Activated CD8-positive, alpha-beta memory T cell treated with anti-CD3 and anti-CD28 coated beads for 48 hours (primary cell): ENCODE measurements around the gene UBE2C.
A peak's percentile ranks its signal among the peaks of the same experiment; 100 is the strongest.
"Not testable (repeated sequence)": the region's sequence is repeated elsewhere in the genome, so short reads cannot be mapped to it uniquely, and the experiment has no call there.

Experiments used
- DNase-seq, 3 experiments: peaks; one replicate each; pipeline ENCODE4 v3.0.0-alpha.2; 2020; ENCODE audit warnings: low read depth in 2 of 3, low spot score in 2 of 3

UBE2C gene

DNA sequence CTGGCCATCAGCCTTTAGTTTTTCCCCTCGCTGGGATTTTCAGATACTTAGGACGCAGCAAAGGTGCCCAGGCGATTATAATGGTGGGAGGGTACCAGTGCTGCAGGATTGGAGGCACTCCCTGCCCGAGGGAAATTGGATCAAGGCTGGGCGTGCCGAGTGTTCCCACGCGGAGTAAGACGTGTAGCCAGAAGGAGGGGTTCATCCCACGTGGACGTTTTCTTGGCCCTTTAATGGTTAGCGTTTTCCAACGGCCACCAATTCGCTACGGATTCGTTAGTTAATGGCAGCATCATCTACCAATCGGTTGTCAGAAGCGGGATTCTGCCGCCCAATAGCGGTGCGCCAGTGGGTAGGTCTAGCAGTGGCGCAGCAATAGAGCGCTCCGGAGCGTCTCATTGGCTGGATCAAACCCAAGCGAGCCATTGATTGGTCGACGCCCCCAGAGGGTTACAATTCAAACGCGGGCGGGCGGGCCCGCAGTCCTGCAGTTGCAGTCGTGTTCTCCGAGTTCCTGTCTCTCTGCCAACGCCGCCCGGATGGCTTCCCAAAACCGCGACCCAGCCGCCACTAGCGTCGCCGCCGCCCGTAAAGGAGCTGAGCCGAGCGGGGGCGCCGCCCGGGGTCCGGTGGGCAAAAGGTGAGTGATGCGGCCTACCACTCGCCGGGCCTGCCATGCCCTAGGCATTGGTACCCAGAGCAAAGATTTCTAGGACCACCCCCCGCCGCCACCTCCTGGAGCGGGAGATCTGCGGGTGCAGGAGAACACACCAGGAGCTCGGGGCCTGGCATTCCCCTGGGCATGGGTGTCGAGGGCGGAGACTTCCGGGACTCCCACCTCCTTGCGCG is at the start of gene UBE2C:
Gene UBE2C, plus strand, starts transcription at position 488 of the 849 bp plus-strand sequence. Its CDS starts 52 bp downstream, at position 540.
- DNase-seq = peak; percentile 81 to 89 (median 88)

- DNase-seq = not testable (repeated sequence)
Measured at GRCh38 chr20:45764618-45765282, 47.7 kb upstream of the UBE2C start.

DNA sequence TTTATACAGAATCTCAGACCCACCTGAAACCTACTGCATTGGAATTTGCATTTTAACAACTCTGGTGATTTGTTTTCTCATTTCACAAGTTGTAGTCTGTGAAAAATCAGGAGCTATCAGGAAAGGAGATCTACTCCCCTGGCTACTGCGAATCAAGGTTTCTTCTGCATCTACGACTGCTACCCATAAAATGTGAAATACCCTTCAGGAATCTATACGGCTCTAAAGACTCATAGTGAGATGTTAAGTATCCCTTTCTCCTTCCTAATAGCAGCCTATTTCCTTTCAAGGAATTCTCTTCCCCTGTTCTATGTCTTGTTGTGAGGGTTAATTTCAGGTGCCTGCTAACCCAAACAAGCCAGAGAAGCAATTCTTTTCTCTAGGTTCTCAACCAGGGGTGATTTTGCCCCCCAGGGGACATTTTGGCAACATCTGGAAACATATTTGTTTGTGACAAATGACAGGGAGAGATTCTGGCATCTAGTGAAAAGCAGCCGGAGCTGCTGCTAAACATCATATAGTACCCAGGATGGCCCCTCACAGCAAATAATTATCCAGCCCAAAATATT is 47.1 kb upstream of the UBE2C start:
- no peak for DNase-seq

GRCh38 chr20:45765980-45766379 is 46.5 kb upstream of the UBE2C start:
- no peak for DNase-seq

DNA sequence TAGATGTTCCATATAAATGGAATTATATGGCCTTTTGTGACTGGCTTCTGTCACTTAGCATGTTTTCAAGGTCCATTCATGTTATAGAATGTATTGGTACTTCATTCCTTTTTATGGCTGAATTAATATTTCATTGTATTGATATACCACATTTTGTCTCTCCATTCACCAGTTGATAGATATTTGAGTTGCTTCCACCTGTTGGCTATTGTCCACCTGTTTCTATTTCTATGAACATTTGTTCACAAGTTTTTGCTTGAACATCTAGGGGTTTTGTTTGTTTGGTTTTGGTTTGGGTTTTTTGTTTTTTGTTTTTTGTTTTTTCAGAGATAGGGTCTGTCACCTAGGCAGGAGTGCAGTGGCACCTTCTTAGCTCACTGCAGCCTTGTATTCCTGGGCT is 44.0 kb upstream of the UBE2C start:
- DNase-seq = no peak

DNA sequence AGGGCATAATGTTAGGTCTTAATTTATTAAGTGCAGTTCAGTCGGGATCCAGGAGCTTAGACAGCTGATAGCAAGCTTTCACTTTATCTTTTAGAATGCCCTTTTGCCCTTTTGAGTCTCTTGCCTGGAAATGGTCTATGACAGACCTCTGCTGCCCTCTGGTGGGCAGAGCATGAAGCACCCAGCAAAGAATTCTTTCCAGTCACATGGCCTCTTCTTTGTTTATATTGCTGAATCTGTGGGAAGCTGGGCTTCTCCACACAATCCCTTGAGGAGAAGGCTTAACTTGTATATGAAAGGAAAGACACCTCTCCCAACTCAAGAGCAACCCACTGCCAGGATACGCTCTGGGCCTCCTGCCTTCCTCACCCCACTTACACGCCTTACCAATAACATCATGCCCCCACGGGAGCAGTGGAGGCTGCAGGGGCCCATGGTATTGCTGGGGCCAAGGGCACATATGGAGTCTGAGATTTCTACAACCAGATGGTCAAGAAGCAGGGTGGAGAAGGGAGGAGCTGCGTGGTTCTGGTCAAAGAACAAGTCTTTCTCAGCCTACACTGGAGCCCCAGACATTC is 41.2 kb upstream of the UBE2C start:
- peak; percentile 42 to 69 (median 64) for DNase-seq

DNA sequence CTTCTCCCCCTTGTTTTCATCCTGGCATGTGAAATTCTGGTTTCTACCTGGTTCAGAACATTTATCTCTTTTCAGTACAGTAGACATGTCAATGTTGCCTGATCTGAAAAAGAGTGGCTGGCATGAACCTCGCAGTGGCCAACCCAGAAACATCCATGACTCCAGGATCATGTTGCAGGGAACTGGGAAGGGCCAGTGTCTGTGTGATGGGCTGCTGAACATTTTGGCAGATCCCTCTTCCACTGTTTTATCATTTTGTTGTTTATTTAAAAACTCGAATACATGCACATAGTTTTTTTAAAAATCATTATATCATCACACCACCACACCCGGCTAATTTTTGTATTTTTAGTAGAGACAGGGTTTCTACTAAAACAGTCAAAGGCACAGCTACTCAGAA is 39.8 kb upstream of the UBE2C start:
- DNase-seq = no peak

- DNase-seq = no peak
Measured at GRCh38 chr20:45774945-45775344, 37.5 kb upstream of the UBE2C start.

DNA sequence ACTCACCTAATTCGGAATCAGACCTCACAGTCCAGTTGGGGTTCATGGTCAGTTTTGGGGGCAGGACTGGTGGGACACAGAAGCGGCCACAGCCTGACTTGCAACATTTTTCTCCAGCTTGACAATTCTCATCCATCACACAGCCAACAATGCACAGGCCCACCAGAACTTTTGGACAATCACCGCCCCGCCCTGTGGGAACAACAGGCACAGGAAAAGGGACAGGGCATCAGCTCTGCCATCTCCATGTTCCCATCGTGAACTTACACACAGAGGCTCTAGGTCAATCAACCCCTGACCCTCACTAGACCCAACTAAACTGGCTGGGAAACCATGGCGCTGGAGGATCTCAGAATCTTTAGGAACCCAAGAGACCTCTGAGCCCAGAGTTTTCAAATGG is 37.0 kb upstream of the UBE2C start:
- no peak for DNase-seq

GRCh38 chr20:45776931-45777330 is 35.5 kb upstream of the UBE2C start:
- DNase-seq = no peak

DNA sequence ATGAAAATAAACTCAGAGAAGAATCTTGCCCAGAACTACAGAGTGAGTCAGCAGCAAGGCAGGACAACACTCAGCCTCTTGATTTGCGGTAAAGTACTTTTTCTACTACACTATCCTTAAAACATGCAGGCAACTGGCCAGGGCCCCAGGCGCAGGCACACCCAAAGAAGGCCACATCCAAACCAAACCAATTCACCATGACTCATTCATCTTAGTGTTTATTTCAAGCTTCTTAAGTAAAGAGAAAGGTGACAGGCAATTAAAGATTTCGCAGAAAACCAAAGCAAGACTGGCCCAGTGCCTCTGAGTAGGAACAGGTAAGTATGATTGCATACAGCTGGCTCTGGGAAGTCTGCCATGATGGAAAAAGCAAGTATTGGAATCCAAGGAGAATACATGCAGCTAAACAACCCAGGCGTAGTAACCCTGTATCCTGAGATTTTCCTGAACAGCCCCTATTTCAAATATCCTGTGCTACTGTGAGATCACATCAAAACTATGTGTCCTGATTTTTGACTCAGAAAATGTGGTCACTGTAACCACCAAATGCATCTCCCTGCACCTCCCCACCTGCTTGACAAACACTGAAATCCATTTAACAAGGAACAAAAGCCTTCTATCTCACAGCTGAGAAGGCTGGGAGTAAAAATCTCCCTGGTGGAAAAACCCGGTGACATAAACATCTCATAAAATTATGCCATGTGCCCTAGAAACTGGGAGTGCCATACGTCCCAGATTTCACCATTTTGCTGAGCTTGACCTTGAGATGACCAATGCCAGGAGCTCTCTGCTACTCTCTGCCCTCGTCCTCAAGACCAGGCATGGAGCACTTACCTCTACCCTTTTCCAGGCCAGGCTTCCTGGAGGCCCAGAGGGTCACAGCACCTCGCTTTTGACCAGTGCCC is 33.2 kb upstream of the UBE2C start:
- no peak for DNase-seq

- DNase-seq = no peak
Measured at GRCh38 chr20:45780159-45780558, 32.3 kb upstream of the UBE2C start.

DNA sequence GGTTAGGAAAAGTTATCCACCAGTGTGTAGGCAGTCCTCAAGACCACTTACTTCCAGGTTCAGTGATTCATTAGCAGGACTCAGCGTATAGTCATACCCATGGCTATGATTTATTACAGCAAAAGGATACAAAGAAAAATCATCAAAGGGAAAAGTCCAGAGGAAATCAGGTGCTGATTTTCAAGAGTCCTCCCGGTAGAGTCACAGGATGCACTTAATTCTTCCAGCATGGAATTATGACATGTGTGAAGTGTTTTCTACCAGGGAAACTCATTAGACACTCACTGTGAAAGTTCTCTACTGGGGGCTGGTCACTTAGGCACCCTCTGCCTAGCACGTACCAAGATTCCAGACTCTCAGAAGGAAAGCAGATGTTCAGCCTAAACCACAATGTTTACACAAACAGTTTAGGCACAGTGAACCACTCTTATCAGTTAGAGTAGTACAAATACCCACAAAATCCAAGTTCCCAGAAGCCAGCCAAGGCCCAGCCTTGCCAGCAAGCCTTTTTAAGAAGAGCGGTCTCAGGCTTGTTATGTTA is 31.0 kb upstream of the UBE2C start:
- DNase-seq = no peak

DNA sequence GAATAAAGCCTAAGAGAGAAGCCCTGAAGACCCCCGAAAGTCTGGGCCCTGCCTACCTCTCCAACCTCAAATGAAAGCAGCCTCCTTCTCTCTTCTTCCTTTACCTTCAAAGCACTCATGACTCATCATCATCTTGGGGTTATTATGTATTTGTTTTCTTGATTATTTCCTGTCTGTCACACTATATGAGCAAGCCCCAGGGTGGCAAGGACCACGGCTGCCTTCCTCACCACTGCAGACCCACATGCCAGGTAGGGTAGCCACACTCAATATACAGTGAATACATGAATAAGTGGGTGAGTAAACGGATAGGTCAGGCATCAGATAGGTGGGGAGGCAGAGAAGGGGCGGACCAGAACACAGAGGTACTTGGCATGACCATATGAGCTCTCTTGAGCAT is 29.6 kb upstream of the UBE2C start:
- no peak for DNase-seq

DNA sequence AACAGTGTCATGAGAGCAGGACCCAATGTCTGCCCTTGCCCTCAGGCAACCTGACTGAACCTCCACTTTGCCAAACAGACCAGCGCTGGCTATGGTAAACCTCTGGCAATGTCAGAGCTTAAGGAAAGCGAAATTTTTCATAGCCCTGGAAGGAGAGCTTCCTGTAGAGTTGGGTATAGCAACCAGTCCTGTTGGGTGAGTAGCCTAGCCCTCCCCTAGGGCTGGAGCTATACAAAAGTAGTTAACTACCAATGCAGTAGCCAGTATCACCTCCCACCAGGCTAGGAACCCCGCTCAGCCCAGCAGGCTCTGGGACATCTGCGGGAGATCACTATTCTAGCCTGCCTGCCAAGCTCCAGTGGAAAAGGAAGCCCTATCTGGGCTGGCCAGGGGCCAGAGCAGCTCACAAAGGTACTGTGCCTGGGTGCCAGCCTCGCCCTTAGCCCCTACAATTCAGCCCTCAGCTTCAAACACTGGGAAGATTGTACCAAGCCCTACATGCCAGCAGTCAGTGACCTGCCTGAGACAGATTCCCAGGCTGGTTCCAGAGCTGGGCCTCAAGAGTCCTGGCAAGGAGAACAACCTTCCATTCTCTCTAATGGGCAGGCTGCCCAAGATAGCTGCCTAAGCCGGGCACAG is 28.7 kb upstream of the UBE2C start:
- DNase-seq = no peak

DNA sequence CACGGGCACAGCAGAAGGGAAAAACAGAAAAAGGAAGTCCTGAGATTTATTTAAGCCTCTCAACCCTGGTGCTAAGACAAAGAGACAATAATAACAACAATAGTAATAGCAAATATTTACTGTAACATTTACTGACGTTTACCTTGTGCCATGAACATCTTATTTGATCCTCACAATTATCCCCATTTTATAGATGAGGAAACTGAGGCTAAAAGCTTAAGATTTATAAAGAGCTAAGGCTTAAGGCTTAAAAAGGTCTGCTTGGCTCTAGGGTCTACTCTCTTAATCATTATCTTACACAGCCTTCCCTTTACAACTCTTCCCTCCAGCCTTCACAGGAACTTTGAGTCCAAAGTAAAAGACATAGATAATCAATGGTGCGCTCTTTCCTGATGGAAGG is 24.1 kb upstream of the UBE2C start:
- DNase-seq = no peak

- no peak for DNase-seq
Measured at GRCh38 chr20:45792317-45793118, 19.9 kb upstream of the UBE2C start.

DNA sequence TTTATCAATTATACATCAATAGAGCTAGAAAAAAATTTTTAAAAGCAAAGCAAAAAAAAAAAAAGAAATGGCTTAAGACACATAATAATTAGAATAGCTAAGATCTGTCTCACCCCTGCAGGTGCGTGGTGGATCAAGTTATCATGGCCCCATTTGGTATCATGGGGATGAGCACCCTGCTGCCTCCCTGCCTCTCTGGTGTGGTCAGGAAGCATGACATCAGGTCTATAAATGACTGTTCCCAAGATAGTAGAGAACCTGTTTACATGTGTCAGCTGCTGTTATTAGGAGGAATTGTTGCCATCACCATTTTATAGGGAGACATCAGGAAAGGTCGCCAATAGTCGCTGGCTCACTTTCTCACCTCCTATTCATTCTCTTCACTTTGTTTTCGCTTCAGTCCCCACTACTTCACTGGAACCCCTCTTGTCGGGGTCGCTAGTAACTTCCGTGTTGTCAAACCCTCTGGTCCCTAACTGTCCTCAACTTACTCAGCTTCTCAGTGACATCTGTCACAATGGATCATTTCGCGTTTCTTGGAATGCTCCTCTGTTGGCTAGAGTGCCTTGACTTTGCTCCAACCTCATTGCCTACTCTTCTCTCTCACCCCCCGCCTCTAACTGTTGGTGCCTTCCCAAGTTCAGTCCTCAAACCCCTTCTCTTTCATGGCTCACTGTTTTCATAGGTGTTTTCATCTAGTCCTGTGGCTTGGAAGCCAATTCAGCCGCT is 15.9 kb upstream of the UBE2C start:
- DNase-seq = no peak

GRCh38 chr20:45797510-45797909 is 14.9 kb upstream of the UBE2C start:
- not testable (repeated sequence) for DNase-seq
